LNCAP (cell line): ENCODE measurements around the gene TMEM79.

Experiments
- TF ChIP-seq, protein P1 (sequence below): fragments of 450-650 bp; IDR thresholded peaks from 2 replicates; pipeline ENCODE4 v1.5.1; 2017; ENCODE audit warnings: mild to moderate bottlenecking

Gene TMEM79

DNA sequence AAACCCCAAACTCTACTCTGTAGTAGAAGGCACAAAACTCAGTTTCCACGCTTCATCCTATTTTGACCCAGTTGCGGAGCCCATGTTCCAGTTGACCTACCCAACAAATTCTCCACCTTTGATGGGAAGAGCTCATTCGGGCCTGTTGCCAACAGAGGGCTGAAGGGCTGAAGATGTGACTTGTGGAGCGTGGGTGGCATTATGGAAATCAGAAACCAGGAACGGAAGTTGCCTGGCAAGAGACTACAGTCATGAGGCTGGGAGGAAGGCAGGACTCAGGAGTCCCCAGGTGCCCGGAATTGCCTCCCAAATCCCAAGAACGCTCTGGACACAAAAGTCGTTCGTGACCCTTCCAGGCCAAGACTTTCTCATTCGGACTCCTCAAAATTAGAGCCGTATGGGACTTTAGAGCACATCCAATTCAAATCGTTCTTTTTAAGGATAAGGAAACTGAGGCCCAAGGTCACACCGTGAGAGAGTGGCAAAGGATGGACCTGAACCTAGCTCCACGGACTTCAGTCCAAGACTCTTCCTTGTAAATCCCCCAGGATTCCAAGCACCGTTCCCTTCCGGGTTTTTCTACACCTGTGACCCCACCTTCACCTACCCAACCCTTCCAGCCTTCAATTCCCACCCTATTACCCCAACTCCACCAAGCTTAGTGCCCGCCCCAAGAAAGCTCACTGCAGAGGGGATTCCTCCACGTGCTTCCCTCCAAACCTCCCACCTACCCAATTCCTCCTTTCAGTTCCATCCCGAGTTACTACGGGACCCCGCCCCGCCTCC lies 2.2 kb upstream of the TMEM79 start:
- TF ChIP-seq, protein P1, sequence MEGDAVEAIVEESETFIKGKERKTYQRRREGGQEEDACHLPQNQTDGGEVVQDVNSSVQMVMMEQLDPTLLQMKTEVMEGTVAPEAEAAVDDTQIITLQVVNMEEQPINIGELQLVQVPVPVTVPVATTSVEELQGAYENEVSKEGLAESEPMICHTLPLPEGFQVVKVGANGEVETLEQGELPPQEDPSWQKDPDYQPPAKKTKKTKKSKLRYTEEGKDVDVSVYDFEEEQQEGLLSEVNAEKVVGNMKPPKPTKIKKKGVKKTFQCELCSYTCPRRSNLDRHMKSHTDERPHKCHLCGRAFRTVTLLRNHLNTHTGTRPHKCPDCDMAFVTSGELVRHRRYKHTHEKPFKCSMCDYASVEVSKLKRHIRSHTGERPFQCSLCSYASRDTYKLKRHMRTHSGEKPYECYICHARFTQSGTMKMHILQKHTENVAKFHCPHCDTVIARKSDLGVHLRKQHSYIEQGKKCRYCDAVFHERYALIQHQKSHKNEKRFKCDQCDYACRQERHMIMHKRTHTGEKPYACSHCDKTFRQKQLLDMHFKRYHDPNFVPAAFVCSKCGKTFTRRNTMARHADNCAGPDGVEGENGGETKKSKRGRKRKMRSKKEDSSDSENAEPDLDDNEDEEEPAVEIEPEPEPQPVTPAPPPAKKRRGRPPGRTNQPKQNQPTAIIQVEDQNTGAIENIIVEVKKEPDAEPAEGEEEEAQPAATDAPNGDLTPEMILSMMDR, result no peak

DNA sequence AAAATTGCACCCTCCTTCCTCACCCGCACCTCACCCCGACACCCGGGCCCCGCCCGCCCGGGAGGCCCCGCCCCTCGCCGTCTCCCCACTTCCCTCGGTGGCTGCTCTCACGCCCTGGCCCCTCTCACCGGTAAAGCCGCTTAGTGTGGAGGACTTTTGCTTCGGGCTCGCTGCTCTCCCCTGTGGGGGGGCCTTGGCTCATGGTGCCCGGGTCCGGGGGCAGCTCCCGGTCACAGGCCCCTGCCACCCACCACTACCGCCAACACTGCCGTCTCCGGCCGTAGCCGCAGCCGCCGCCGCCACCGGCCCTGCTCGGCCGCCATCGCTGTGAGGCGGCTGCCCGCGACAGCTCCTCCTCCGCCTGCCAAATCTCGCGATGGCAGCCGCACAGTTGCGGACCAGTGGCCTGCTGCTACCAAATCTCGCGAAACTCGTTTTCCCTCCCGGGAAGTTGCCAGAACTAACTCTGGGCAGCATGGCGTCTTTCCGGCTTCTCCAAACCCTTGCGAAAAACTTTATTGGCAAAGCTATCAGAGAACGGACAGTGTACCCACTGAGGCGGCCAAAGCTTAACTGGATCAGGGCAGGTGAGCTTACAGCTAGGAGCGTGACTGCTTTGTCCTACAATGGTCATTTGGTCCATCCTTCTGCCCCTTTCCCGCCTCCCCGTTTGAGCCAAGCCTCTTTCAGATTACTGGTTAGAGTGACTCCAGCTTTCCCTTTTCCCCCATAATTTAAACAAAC lies 1.5 kb upstream of the TMEM79 start, which contains the start of gene SMG5:
TSS of gene SMG5 (minus strand) at position 347 of the 744 bp plus-strand sequence. CDS start at position 202, 145 bp downstream.
- TF ChIP-seq, protein P1, result no peak

DNA sequence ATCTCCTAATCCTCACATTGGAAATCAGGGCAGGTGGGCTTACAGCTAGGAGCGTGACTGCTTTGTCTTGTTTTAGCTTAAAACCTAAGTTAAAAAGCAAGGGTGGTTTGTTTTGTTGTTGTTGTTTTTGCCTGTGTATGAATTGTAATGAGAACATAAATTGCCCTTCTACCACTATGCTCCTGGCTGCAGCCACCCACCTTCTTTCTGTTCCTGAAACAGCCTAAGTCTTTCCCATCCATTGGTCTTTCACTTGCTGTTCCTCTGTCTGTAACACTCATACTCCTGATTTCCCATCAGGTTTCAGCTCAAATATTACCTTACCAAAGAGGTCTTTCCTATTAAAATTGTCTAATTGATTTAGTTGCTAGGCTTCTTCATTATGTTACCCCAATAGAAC lies 604 bp upstream of the TMEM79 start:
- TF ChIP-seq, protein P1, result no peak

DNA sequence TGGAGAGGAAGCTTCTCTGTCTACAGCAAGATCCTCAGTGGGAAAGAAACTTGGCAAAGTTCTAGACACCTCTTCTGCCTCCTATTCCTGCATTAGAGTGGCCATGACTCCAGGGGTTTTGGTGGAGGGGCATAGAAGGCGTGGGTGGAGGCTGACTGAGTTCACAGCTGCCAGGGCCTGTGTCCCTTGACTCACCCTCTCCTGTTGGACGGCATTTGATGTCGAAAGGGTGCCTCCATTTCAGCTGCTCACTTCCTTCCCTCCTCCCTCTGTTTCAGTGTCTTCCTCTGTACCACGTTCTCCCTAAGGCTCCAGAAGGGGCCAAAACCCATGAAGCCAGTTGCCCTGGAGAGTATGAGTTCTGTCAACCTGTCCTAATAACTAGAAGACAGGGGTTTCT lies 632 bp downstream of the TMEM79 start:
- TF ChIP-seq, protein P1, result no peak

DNA sequence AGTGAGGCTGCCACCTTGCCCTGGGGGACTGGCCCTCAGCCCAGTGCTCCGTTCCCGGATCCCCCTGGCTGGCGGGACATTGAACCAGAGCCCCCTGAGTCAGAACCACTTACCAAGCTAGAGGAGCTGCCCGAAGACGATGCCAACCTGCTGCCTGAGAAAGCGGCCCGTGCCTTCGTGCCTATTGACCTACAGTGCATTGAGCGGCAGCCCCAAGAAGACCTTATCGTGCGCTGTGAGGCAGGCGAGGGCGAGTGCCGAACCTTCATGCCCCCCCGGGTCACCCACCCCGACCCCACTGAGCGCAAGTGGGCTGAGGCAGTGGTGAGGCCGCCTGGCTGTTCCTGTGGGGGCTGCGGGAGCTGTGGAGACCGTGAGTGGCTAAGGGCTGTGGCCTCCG lies 1.3 kb downstream of the TMEM79 start:
- TF ChIP-seq, protein P1, result no peak

DNA sequence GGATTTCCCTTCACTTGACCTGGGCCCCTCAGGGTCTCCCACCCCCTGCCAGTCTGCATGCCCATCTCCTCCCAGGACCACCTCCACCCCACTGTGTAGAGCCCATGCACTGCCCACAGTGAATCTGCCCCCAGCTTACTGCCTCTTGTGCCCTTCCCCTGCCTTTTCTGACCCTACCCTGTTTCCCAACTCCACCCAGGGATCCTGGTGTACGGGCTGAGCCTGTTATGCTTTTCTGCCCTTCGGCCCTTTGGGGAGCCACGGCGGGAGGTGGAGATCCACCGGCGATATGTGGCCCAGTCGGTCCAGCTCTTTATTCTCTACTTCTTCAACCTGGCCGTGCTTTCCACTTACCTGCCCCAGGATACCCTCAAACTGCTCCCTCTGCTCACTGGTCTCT lies 1.9 kb downstream of the TMEM79 start:
- TF ChIP-seq, protein P1, result no peak

DNA sequence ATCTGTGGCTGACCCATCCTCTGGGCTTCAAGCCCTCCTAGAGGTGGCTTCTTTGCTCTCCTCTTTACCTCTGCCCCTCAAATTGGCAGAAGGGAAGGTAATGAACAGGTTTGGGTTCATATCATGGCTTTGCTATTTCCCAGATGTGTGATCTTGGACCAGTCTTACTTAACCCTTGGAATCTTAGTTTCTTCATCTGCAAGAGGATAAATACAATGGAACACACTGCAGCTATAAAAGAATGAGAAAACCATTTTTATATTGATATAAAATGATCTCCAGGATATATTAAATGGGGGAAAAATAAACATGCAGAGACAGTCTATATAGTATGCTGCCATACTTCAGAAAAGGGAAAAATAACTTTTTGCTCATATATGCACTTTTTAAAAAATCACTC lies 5.7 kb downstream of the TMEM79 start:
- TF ChIP-seq, protein P1, result no peak
